Measurements from ENCODE around the gene ARFIP2. TPM values are rescaled to one million over a fixed set of nuclear protein-coding genes. Genes with fewer than 3 reads are reported as not detected.

The ARFIP2 gene
- total RNA-seq, 2 donors from 2014 or later: 27.4 to 29.2 TPM

DNA sequence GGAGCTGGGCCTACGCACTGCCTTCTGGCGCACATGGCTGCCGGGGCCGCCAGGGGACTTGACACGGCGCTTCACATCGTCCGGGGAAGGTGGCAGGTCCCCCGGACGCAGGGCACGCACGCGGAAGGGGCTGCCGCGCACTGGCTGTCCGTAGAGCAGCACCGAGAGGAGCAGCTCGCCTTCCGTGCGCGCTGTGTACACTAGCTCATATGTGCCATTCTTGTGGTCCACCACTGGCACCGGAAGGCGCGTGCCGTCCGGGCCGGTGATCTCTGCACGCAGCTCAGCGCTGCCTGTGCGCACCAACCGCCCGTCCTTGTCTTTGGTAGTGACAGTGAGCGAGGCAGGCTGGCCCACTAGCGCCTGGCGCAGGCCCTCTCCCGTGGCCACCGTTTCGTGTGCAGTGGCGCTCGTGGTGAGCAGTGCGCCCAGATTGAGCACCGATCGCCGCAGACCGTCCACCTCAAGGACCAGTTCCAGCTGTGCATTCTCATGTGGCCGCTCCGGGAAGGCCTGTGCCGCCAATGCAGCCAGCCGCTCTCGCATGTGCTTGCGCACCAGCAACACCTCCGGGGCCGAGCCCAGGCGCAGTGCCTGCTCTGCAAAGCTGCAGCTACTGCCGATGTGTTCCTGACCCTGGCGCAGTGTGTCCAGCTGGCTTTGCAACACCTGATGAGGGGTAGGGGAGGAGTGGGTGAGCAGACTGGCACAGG, 24.6 kb downstream of the ARFIP2 start:
- intact Hi-C loops (cut with DNase I): no loop called here
- DNase-seq (ENCODE audit: low spot score): no peak

DNA sequence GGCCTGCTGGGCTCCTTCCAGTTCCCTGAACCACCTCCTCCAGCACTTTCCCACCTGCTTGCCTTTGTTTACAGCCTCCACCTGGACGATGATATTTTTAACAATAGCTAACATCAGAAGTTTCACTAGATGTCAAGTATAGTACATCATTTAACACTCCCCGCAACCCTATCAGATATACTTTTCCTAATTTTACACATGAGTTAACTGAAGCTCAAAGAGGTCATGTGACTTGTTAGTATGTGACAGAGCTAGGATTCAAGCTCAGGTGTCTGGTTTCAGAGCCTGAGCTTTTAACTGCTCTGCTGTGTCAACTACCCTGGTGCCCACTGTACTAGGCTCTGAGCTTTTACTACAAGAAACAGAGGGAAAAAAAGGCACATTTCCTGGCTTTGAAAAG, 26.1 kb downstream of the ARFIP2 start:
- DNase-seq (ENCODE audit: low spot score): no peak
- intact Hi-C loops (cut with DNase I): no loop called here

DNA sequence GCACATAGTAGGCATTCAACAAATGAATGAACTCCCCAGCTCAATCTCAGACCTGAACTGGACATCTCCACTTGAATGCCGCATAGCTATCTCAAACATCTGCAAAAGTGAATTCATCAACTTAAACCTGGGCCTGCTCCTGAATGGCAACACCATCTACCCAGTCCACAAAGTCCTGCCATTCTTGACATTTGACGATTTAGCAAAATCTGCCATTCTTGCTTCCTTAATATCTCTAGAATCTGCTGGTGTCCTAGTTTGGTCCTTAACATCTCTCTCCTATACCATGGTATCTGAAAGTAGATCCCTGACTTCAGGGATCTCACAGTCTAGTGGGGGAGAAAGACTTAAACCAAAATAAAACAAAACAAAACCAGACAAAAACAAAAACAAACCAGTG, 28.0 kb downstream of the ARFIP2 start:
- DNase-seq (ENCODE audit: low spot score): no peak
- intact Hi-C loops (cut with DNase I): no loop called here

DNA sequence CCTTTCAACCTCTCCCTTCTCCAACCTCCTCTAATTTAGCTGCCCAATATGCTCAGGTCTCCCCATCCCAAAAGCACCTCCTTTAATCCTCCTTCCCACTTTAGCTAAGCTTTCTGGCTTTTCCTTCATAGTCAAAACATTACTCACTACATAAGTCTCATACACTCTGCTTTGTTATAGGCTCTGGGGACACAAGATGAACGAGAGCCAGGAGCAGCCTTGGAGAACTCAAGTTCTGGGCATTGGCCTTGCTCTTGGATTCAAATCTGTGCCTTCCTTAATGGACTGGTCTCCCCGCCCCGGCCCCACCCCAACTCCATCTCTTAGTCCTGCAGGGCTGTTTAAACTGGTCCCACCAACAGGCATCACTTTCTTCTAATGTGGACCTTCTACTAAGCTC, 28.9 kb downstream of the ARFIP2 start:
- DNase-seq (ENCODE audit: low spot score): no peak
- intact Hi-C loops (cut with DNase I): no loop called here

DNA sequence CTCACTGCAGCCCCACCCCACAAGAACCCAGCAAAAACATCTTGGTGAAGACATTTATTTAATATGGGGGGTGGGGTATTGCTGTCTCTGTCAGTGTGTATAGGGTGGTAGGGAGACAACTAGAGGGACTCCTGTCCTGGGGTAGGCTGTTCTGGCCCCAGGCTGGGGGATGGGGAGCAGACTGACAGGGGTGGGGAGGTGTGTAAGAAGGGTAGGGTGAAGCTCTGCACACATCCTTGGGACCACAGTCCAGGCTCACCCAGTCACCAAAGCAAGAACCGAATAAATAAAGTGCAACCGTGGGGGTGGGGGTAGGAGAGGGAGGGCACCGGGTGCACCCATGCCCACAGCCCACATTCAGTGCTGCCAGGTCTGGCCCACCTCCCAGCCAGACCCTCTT, 32.6 kb downstream of the ARFIP2 start:
- no peak for DNase-seq (ENCODE audit: low spot score)
- intact Hi-C loops (cut with DNase I): no loop called here

DNA sequence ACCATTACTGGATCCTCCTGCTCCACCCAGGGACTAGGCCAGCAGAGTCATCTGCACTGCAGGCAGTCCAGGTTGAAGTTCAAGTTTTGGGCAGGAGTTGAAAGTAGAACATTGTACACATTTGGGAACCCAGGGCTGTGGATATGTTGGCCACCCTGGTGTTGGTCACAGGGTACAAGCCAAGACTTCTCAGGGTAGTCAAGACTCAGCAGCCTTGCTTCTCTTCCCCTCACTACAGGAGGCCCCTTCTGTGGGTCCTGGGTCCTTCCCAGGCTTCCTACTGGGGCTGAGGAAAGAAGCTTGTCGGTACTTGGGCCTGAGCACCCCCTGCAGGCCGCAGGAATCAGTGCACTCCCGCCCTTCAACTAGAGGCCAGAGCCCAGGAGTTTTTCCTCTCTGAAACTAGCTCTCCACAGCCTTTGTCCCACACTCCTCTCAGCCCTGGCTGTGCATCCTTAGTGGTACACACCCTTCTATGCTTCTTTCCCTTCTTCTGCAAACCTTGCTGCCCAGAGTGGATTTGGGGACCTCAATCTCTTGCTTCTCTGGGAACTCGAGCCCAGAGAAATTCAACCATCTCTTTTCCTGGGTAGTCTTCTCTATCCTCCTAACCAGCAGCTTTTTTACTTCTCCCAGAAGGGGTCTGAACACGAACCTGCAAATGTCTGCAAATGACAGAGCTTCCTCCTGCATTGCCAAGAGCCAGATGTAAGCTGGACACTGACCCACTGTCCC, 37.7 kb downstream of the ARFIP2 start:
- intact Hi-C loops (cut with DNase I): loop anchor here in 1 of 2 donors (2.0 kb wide), 1 partner anchor 65 kb away; no protein-coding TSS in a partner anchor
- DNase-seq (ENCODE audit: low spot score): no peak

DNA sequence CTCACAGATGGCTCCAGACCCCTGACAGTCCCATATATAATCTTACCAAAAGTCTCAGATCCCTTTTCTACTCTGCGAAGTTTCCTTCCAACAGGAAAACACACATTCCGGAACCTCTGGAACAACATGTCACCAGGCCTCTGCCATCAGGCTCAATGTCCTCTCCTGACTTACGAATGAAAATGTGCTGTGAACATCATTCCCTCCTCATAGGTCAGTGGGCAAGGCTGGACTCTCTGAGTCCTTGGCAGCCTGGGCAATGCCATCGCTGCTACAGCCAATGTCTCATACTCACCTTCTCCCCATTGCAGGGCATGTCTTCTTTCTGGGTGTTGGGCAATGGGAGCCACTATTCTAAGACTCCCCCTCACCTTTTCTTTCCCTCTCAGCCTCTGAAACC, 38.7 kb downstream of the ARFIP2 start:
- DNase-seq (ENCODE audit: low spot score): no peak
- intact Hi-C loops (cut with DNase I): loop anchor here in 1 of 2 donors (2.0 kb wide), 1 partner anchor 64 kb away; no protein-coding TSS in a partner anchor

DNA sequence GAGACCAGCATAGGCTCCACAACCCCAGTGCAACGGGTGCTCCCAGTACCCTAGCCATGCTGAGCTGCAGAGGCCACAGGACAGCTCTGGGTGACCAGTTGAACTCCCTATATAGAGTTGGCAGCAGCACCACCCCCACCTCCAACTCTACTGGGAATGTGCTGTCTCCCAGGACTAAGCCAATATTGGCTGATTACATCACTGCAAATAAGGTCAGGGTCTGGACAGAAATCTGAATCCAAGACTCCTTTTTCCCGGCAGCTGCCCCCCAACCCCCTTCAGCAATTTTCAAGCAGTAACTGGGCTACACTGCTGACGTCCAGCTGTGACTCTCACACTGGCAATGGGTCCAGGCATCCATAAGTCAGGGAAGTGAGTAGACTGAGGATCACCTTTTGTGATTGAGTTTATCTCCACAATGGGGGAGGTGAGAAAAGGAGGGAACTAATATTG, 40.2 kb downstream of the ARFIP2 start, which contains the start of gene HPX:
Gene HPX (minus strand): TSS at position 82 of the 453 bp plus-strand sequence. CDS start 24 bp downstream, at position 58.
- intact Hi-C loops (cut with DNase I): no loop called here
- no peak for DNase-seq (ENCODE audit: low spot score)

DNA sequence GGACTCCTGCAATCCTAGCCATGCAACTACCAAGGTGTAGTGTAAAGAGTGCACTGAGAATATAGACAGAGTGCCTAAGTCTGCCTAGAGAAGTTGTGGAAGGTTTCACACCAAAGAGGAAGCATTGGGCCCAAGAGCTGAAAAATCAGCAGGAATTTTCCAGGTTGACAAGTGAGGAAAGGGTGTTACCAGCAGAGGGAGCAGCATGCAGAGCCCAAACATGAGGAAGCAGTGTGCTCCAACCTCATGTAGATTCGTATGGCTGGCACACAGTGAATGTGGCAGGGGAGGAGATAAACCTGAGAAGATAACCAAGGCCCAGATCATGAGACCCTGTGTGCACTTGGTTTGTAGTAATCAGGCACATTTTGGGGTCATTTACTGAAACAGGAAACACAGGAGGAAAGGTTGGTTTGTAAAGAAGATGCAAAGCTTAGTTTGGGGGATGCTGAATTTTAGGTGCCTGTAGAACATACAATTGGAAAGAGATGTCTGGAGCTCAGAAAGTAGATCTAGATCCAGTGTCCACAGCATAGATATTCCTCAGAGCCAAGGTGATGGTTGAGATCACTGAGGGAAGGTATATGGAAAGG, 42.1 kb downstream of the ARFIP2 start:
- intact Hi-C loops (cut with DNase I): loop anchor here in 1 of 2 donors (10.0 kb wide), 1 partner anchor 54 kb away; no protein-coding TSS in a partner anchor

DNA sequence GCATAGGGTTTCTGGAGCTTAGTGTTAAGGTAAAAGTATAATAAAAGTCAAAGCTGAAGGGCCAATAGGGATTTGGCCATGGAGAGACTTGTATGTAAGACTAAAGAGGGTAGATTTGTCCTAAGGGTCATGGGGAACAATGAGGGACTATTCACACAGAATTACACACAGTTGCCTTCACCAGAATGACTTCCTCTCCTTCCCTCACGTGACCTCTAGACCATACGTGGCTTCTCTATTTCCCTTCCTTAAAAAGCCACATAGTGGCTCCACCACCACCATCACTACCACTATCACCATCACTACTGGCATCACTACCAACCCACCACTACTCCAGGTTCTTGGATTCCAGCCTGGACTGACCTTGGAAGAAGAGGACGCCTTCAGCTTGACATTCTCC, 43.1 kb downstream of the ARFIP2 start:
- intact Hi-C loops (cut with DNase I): loop anchor here in 1 of 2 donors (10.0 kb wide), 1 partner anchor 53 kb away; no protein-coding TSS in a partner anchor

More for the DNA sequence above, 42.1 kb downstream of the ARFIP2 start:
- DNase-seq (ENCODE audit: low spot score): no peak

DNA sequence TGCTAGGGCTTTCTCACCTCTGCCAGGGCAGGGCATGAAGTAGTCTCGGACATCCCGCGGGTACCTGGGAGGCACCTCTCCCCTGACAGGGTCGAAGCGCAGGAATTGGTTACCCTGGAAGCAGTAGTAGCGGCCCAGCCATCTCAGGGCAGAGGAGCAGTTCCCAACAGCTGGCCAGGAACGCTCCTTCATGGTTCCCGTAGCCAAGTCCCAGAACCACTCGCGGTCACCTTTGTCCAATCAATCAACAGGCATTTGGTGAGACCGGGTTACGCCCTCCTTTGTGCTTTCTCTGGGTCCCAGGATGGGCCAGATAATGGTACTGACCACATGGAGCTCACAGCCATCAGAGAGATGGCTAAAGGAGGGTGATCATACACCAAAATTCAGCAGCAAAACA, 43.7 kb downstream of the ARFIP2 start:
- intact Hi-C loops (cut with DNase I): loop anchor here in 1 of 2 donors (10.0 kb wide), 1 partner anchor 53 kb away; no protein-coding TSS in a partner anchor
- DNase-seq (ENCODE audit: low spot score): no peak

More for the DNA sequence above, 43.1 kb downstream of the ARFIP2 start:
- no peak for DNase-seq (ENCODE audit: low spot score)

DNA sequence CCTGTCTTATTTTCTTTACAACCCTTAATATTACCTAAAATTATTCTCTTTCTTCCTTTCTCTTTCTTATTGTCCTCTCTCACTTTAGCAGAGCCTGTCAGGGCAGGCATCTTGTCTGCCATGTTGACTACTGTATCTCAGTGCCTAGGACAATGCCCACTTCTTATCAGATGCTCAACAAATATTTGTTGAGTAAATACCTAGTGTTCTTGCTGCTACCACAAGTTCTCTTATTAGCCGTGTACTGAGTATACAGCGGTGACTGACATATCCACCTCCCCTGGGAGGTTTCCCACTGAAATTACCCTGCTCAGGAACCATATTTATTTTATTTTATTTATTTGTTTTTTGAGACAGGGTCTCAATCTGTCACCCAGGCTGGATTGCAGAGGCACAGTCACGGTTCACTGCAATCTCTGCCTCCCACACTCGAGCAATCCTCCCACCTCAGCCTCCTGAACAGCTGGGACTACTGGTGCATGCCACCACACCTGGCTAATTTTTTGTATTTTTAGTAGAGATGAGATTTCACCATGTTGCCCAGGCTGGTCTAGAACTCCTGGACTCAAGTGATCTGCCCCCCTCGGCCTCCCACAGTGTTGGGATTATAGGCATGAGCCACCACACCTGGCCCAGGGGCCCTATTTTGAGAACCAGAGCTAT, 47.0 kb downstream of the ARFIP2 start:
- intact Hi-C loops (cut with DNase I): loop anchor here in 1 of 2 donors (10.0 kb wide), 1 partner anchor 49 kb away; no protein-coding TSS in a partner anchor
- no peak for DNase-seq (ENCODE audit: low spot score)

DNA sequence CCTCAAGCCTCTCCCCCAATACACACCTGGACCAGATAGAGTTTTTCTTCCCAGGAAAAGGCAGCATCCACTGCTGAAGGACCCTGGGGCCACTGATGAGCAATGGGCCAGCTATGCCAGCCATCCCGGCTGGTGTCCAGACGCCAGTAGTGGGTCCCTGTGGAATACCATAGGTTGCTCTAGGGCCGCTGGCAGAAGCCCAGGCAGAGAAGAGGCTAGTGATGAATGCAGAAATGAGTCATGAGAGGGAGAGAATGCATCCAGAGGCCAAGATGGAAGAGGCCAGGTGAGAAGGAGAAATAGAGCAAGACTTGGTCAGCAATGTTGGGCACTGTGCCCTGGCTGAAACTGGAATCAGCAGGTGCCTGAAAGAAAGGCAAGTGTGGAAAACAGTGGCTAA, 49.3 kb downstream of the ARFIP2 start:
- intact Hi-C loops (cut with DNase I): loop anchor here in 1 of 2 donors (10.0 kb wide), 1 partner anchor 47 kb away; no protein-coding TSS in a partner anchor
- DNase-seq (ENCODE audit: low spot score): no peak

DNA sequence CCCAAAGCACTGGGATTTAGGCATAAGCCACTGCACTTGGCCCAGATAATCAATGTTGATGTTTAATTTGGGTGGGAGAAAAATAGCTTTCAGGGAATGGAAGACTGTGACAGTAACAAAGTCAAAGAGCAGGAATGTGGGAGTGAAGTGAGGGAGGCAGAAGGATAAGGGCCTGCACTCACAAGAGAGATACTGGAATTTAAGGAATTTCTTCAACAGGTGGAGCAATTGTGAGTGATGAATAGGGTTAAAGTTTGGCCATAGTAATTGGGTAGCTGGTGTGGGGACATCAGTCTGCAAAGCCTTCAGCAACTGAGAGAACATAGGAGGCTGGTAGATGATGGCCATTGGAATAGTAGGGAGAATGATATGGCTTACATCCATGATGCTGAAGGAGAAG, 53.6 kb downstream of the ARFIP2 start:
- intact Hi-C loops (cut with DNase I): loop anchor here in 1 of 2 donors (5.0 kb wide), 1 partner anchor 580 kb away; no protein-coding TSS in a partner anchor
- DNase-seq (ENCODE audit: low spot score): no peak

Other genes starting within 250 kb of the ARFIP2 start
- gene FHIP1B, start 246.7 kb downstream of the ARFIP2 start, total RNA-seq: 10 to 100 TPM; 20.5 to 20.6 TPM
- gene CNGA4, start 242.2 kb downstream of the ARFIP2 start, total RNA-seq: not detected
- gene CCKBR, start 221.5 kb downstream of the ARFIP2 start, total RNA-seq: not detected
- gene CAVIN3, start 160.8 kb downstream of the ARFIP2 start, total RNA-seq: 100 to 1,000 TPM; 156 to 166 TPM
- gene SMPD1, start 90.9 kb downstream of the ARFIP2 start, total RNA-seq: 10 to 100 TPM; 35.4 to 51.6 TPM
- 10 to 100 TPM; 43.6 to 65.3 TPM for gene APBB1, start 62.2 kb downstream of the ARFIP2 start, total RNA-seq
- 1 to 10 TPM; 1.2 to 1.7 TPM for gene HPX, start 40.3 kb downstream of the ARFIP2 start, total RNA-seq
- 10 to 100 TPM; 22.0 to 23.2 TPM for gene TRIM3, start 7.4 kb downstream of the ARFIP2 start, total RNA-seq
- 10 to 100 TPM; 33.6 to 34.9 TPM for gene TIMM10B, start 170 bp upstream of the ARFIP2 start, total RNA-seq
- gene DNHD1, start 15.9 kb upstream of the ARFIP2 start, total RNA-seq: 10 to 100 TPM in 1 of 2 donors, 1 to 10 TPM in 1; 9.3 to 10.3 TPM
- 10 to 100 TPM; 16.6 to 17.6 TPM for gene RRP8, start 122.3 kb upstream of the ARFIP2 start, total RNA-seq
- gene ILK, start 122.4 kb upstream of the ARFIP2 start, total RNA-seq: 100 to 1,000 TPM; 340 to 384 TPM
- gene TAF10, start 130.9 kb upstream of the ARFIP2 start, total RNA-seq: 100 to 1,000 TPM in 1 of 2 donors, 10 to 100 TPM in 1; 85.9 to 107 TPM
- 100 to 1,000 TPM in 1 of 2 donors, 10 to 100 TPM in 1; 80.9 to 137 TPM for gene TPP1, start 138.1 kb upstream of the ARFIP2 start, total RNA-seq
- 10 to 100 TPM; 28.9 to 42.3 TPM for gene DCHS1, start 174.5 kb upstream of the ARFIP2 start, total RNA-seq
- 10 to 100 TPM; 25.6 to 28.2 TPM for gene MRPL17, start 202.0 kb upstream of the ARFIP2 start, total RNA-seq